ENCODE measurements around the gene CRIP1. TPM values are rescaled to one million over a fixed set of nuclear protein-coding genes. Genes with fewer than 3 reads are reported as not detected.

Gene CRIP1
- total RNA-seq, 2 experiments from 2014 or later, result 93.9 to 95.7 TPM

- DNase-seq, result no peak
- ChIA-PET POLR2A (no interaction called here), CTCF (no interaction called here)
- no peaks in the 10 kb centered on the region for H3K27me3 Mint-ChIP-seq
- no peak overlapping the region for H3K4me3 Mint-ChIP-seq
- no peak for TF ChIP-seq CTCF (IDR thresholded peaks at IDR 0.05)
- H3K36me3 Mint-ChIP-seq (ENCODE audit: low read depth), result peaks cover 9% of the 10 kb centered on the region
- no peak overlapping the region for H3K27ac Mint-ChIP-seq
- H3K4me1 Mint-ChIP-seq (ENCODE audit: low read depth), result peaks cover 6% of the 10 kb centered on the region
- intact Hi-C loops (cut with micrococcal nuclease), result loop anchor here (10.0 kb wide), 1 partner anchor 65 kb away; no protein-coding TSS in a partner anchor
- no peak for ATAC-seq
- no peaks in the 10 kb centered on the region for H3K9me3 Mint-ChIP-seq
These were observed 46.8 kb upstream of the CRIP1 start for GRCh38 chr14:105439710-105440553.

- Mint-ChIP-seq H3K27ac (no peak overlapping the region), H3K9me3 (no peaks in the 10 kb centered on the region), H3K36me3 (ENCODE audit: low read depth) (peaks cover 9% of the 10 kb centered on the region), H3K4me1 (ENCODE audit: low read depth) (peaks cover 4% of the 10 kb centered on the region), H3K4me3 (no peak overlapping the region), H3K27me3 (no peaks in the 10 kb centered on the region)
- no peak for DNase-seq
- no peak for TF ChIP-seq CTCF (IDR thresholded peaks at IDR 0.05)
- no peak for ATAC-seq
- ChIA-PET CTCF (no interaction called here), POLR2A (no interaction called here)
- intact Hi-C loops (cut with micrococcal nuclease), result loop anchor here (10.0 kb wide), 1 partner anchor 66 kb away; no protein-coding TSS in a partner anchor
These were observed 46.2 kb upstream of the CRIP1 start for GRCh38 chr14:105440554-105440900.

- H3K9me3 Mint-ChIP-seq, result no peaks in the 10 kb centered on the region
- peaks cover 9% of the 10 kb centered on the region for H3K36me3 Mint-ChIP-seq (ENCODE audit: low read depth)
- ChIA-PET CTCF (no interaction called here), POLR2A (no interaction called here)
- no peak for TF ChIP-seq CTCF (IDR thresholded peaks at IDR 0.05)
- no peak for DNase-seq
- H3K4me3 Mint-ChIP-seq, result no peak overlapping the region
- H3K27ac Mint-ChIP-seq, result no peak overlapping the region
- no peak for ATAC-seq
- peaks cover 3% of the 10 kb centered on the region for H3K4me1 Mint-ChIP-seq (ENCODE audit: low read depth)
- intact Hi-C loops (cut with micrococcal nuclease), result loop anchor here (10.0 kb wide), 1 partner anchor 66 kb away; no protein-coding TSS in a partner anchor
- H3K27me3 Mint-ChIP-seq, result no peaks in the 10 kb centered on the region
These were observed 45.7 kb upstream of the CRIP1 start for GRCh38 chr14:105440992-105441391.

GRCh38 chr14:105442125-105442524 is 44.6 kb upstream of the CRIP1 start:
- TF ChIP-seq CTCF (IDR thresholded peaks at IDR 0.05), result no peak
- no peak for ATAC-seq
- no peak overlapping the region for H3K4me3 Mint-ChIP-seq
- H3K9me3 Mint-ChIP-seq, result no peaks in the 10 kb centered on the region
- DNase-seq, result no peak
- ChIA-PET POLR2A (interaction anchor here (0.7 kb wide), 1 partner anchor 10 kb away, joined by 3 read pairs; no protein-coding TSS in a partner anchor), CTCF (no interaction called here)
- H3K27me3 Mint-ChIP-seq, result no peaks in the 10 kb centered on the region
- H3K36me3 Mint-ChIP-seq (ENCODE audit: low read depth), result peaks cover 9% of the 10 kb centered on the region
- intact Hi-C loops (cut with micrococcal nuclease), result loop anchor here (10.0 kb wide), 1 partner anchor 67 kb away; no protein-coding TSS in a partner anchor
- H3K27ac Mint-ChIP-seq, result no peak overlapping the region
- no peaks in the 10 kb centered on the region for H3K4me1 Mint-ChIP-seq (ENCODE audit: low read depth)

GRCh38 chr14:105442834-105443233 is 43.9 kb upstream of the CRIP1 start:
- no peak for ATAC-seq

More at GRCh38 chr14:105442834-105443233, 43.9 kb upstream of the CRIP1 start:
- Mint-ChIP-seq H3K4me1 (ENCODE audit: low read depth) (no peaks in the 10 kb centered on the region), H3K9me3 (no peaks in the 10 kb centered on the region), H3K4me3 (no peak overlapping the region), H3K36me3 (ENCODE audit: low read depth) (peaks cover 9% of the 10 kb centered on the region), H3K27ac (no peak overlapping the region), H3K27me3 (no peaks in the 10 kb centered on the region)
- intact Hi-C loops (cut with micrococcal nuclease), result loop anchor here (10.0 kb wide), 1 partner anchor 68 kb away; no protein-coding TSS in a partner anchor
- no peak for TF ChIP-seq CTCF (IDR thresholded peaks at IDR 0.05)
- ChIA-PET CTCF (no interaction called here), POLR2A (no interaction called here)
- DNase-seq, result no peak
